PC-9 (cell line): ENCODE results near the gene PALLD.

Experiments used
- EZH2 ChIP-seq: fragments of 200-600 bp; sonication (generic); IDR thresholded peaks from 2 replicates; pipeline ENCODE4 v1.8.0; 2017; ENCODE audit warnings: antibody characterized with exemption, low read depth
- TF ChIP-seq, protein P1 (sequence below): fragments of 200-600 bp; sonication (generic); conservative IDR thresholded peaks from 2 replicates; pipeline ENCODE4 v1.6.1; 2017; ENCODE audit warnings: mixed run types, antibody characterized with exemption, mild to moderate bottlenecking, moderate library complexity

GRCh38 chr4:168931215-168931650, 434.4 kb downstream of the PALLD start:
- TF ChIP-seq, protein P1, sequence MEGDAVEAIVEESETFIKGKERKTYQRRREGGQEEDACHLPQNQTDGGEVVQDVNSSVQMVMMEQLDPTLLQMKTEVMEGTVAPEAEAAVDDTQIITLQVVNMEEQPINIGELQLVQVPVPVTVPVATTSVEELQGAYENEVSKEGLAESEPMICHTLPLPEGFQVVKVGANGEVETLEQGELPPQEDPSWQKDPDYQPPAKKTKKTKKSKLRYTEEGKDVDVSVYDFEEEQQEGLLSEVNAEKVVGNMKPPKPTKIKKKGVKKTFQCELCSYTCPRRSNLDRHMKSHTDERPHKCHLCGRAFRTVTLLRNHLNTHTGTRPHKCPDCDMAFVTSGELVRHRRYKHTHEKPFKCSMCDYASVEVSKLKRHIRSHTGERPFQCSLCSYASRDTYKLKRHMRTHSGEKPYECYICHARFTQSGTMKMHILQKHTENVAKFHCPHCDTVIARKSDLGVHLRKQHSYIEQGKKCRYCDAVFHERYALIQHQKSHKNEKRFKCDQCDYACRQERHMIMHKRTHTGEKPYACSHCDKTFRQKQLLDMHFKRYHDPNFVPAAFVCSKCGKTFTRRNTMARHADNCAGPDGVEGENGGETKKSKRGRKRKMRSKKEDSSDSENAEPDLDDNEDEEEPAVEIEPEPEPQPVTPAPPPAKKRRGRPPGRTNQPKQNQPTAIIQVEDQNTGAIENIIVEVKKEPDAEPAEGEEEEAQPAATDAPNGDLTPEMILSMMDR: no peak
- TF ChIP-seq EZH2: no peak
